Activated naive CD8-positive, alpha-beta T cell treated with anti-CD3 and anti-CD28 coated beads, Interleukin-2, amount 50 U/mL, for 24 hours (primary cell): Measurements from ENCODE around the gene NTSR1.

Source experiments
- ATAC-seq: fragments of 150-1000 bp; cut with Tn5 transposase; one replicate; pipeline ENCODE4 v1.10.0; 2021
- DNase-seq: peaks from one replicate; pipeline ENCODE4 v3.0.0; 2021
- H3K27ac Mint-ChIP-seq: one replicate; pipeline ENCODE4 v1.8.0; 2021; ENCODE audit warnings: mild to moderate bottlenecking, mixed read lengths
- H3K27me3 Mint-ChIP-seq: one replicate; pipeline ENCODE4 v1.8.0; 2021; ENCODE audit warnings: mixed read lengths
- H3K36me3 Mint-ChIP-seq: one replicate; pipeline ENCODE4 v1.8.0; 2021; ENCODE audit warnings: low read depth, mixed read lengths
- H3K4me1 Mint-ChIP-seq: one replicate; pipeline ENCODE4 v1.8.0; 2021; ENCODE audit warnings: mixed read lengths
- H3K4me3 Mint-ChIP-seq: one replicate; pipeline ENCODE4 v1.8.0; 2021; ENCODE audit warnings: mild to moderate bottlenecking, moderate library complexity, mixed read lengths
- H3K9me3 Mint-ChIP-seq: one replicate; pipeline ENCODE4 v1.8.0; 2021; ENCODE audit warnings: mixed read lengths

Gene NTSR1

GRCh38 chr20:62738025-62738881 is 29.6 kb downstream of the NTSR1 start:
- ATAC-seq, result no peak
- peaks cover 2% of the 10 kb centered on the region for H3K27me3 Mint-ChIP-seq
- DNase-seq, result no peak
- H3K27ac Mint-ChIP-seq, result no peak overlapping the region
- H3K4me3 Mint-ChIP-seq, result no peak overlapping the region
- no peaks in the 10 kb centered on the region for H3K36me3 Mint-ChIP-seq
- H3K9me3 Mint-ChIP-seq, result no peaks in the 10 kb centered on the region
- H3K4me1 Mint-ChIP-seq, result peaks cover 42% of the 10 kb centered on the region

DNA sequence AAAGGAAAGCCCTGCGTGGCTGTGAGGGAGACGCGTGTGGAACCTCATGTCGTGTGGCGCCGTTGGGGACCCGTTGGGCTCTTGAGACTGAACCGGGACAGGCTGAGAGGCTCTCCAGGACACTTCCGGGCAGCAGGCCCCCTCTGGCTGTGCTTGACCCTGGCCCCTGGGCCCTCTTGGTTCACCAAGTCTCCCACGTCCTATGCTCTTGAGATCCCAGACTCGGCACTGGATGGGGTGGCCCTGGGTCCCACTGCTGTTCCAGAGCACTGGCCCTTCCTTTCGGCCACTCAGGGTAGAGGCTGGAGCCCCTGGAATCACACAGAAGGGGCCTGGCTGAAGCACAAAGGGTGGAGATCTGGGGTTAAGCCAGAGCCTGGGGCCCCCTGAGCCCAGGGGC is 30.4 kb downstream of the NTSR1 start:
- DNase-seq, result no peak
- H3K27me3 Mint-ChIP-seq, result no peaks in the 10 kb centered on the region
- H3K27ac Mint-ChIP-seq, result no peak overlapping the region
- no peak for ATAC-seq
- no peaks in the 10 kb centered on the region for H3K9me3 Mint-ChIP-seq
- H3K36me3 Mint-ChIP-seq, result no peaks in the 10 kb centered on the region
- peaks cover 42% of the 10 kb centered on the region for H3K4me1 Mint-ChIP-seq
- no peak overlapping the region for H3K4me3 Mint-ChIP-seq

- peak; percentile 21 for ATAC-seq
- Mint-ChIP-seq H3K9me3 (no peaks in the 10 kb centered on the region), H3K4me1 (peaks cover 42% of the 10 kb centered on the region), H3K36me3 (no peaks in the 10 kb centered on the region), H3K4me3 (peak overlapping the region; percentile 73), H3K27me3 (no peaks in the 10 kb centered on the region), H3K27ac (peak overlapping the region; percentile 84)
- peak; percentile 45 for DNase-seq
Observed at GRCh38 chr20:62739581-62740285, 31.1 kb downstream of the NTSR1 start.

DNA sequence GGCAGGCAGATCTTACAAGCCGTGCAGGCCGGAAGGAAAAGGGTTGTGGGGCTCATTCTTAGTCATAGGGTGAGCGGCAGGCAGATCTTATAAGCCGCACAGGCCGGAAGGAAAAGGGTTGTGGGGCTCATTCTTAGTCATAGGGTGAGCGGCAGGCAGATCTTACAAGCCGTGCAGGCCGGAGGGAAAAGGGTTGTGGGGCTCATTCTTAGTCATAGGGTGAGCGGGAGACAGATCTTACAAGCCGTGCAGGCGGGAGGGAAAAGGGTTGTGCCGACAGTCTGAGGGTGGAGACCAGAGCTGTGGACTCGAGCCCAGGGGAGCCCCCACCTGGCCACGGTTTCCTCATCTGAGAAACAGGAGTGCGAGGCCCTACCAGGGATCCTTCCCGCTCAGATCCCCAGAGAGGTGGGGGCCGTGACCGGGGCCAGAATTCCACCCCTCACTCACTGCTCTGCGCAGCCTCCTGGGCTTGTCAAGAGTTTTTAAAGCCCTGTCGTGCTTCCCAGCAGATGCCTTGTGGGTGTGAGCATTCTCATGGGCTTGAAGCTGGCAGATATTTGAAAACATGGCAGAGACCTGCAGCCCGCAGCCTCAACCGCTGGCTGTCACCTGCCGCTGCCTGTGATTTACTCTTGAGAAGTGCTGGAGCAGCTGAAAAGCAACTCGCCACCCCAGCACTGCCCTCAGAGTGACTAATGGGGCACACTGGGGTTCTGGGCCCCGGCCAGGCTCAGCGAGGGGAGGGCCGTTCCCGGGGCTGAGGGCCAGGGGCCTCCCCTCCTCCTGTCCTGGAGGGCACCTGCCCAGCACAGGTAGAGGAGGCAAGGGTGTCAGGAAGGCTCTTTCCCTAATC is 31.9 kb downstream of the NTSR1 start:
- peak; percentile 81 for ATAC-seq
- Mint-ChIP-seq H3K27me3 (peaks cover 5% of the 10 kb centered on the region), H3K27ac (peak overlapping the region; percentile 84), H3K4me1 (peaks cover 41% of the 10 kb centered on the region), H3K4me3 (peak overlapping the region; percentile 73), H3K9me3 (no peaks in the 10 kb centered on the region), H3K36me3 (no peaks in the 10 kb centered on the region)
- DNase-seq, result peak; percentile 73

DNA sequence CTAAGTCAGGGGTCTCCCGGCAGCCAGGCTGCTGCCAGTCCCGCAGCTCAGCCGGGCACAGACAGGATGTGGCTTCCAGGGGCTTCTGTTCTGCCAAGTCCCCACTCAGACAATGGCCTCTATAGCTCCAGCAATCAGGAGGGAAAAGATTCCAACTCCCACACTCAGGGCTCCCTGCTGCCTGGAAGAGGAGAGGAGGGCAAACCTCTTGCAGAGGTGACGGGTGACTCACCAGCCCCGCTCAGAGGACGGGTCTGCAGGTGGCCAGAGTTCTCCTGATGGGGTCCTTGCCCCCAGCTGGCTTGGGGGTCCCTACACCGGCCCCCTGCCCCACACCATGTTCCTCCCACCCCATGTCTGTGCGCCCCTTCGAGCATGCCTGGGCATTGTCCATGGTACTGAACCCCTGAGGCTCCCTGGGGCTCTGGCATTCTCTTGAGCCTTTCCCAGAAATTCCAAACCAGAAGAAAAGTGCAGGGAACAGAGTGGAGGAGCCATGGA is 32.6 kb downstream of the NTSR1 start:
- H3K4me3 Mint-ChIP-seq, result no peak overlapping the region
- H3K36me3 Mint-ChIP-seq, result no peaks in the 10 kb centered on the region
- no peak overlapping the region for H3K27ac Mint-ChIP-seq
- DNase-seq (no peak), ATAC-seq (no peak)
- peaks cover 37% of the 10 kb centered on the region for H3K4me1 Mint-ChIP-seq
- H3K27me3 Mint-ChIP-seq, result peaks cover 5% of the 10 kb centered on the region
- no peaks in the 10 kb centered on the region for H3K9me3 Mint-ChIP-seq

DNA sequence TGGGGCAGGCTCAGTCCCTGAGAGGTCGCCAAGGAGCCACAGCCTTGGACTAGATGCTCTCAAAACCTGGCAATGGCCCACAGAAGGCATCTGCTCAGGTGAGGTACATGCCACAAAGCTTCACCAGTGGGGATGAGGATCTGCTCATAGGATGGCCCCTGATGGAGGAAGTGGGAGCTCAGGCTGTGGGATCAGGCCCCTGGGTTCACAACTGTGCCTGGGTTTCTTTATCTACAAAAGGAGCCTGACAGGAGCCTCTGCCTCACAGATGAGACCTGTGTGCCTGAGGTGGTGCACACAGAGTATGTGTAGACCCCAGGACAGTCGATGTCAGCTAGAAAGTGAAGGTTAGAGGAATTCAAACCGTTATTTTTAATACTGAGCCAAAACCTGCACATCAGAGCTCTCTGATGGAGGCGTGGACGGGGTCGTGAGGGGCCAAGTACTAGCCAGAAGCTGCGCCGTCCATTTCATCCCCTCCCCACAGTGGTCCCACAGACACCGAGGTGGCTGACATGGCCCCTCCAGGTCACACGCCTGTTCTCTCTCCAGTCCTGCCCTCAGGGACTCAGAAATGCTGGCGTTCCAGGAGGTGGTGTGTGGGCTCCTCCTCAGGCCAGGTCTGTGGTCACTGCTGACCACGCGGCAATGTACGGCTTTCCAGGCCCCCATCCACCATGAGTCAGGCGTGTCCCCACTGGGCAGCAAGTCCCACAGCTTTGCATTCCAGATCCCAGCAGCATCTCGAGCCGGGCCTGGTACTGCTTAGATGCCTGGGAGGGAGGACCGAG is 33.3 kb downstream of the NTSR1 start:
- no peak for DNase-seq
- Mint-ChIP-seq H3K27me3 (peaks cover 5% of the 10 kb centered on the region), H3K4me1 (peaks cover 33% of the 10 kb centered on the region), H3K36me3 (no peaks in the 10 kb centered on the region), H3K27ac (no peak overlapping the region), H3K9me3 (no peaks in the 10 kb centered on the region), H3K4me3 (no peak overlapping the region)
- ATAC-seq, result no peak

- H3K9me3 Mint-ChIP-seq, result no peaks in the 10 kb centered on the region
- H3K4me3 Mint-ChIP-seq, result no peak overlapping the region
- H3K27ac Mint-ChIP-seq, result no peak overlapping the region
- no peak for DNase-seq
- ATAC-seq, result no peak
- H3K27me3 Mint-ChIP-seq, result peaks cover 5% of the 10 kb centered on the region
- H3K4me1 Mint-ChIP-seq, result peaks cover 31% of the 10 kb centered on the region
- H3K36me3 Mint-ChIP-seq, result no peaks in the 10 kb centered on the region
Observed at GRCh38 chr20:62742550-62742949, 33.9 kb downstream of the NTSR1 start.

DNA sequence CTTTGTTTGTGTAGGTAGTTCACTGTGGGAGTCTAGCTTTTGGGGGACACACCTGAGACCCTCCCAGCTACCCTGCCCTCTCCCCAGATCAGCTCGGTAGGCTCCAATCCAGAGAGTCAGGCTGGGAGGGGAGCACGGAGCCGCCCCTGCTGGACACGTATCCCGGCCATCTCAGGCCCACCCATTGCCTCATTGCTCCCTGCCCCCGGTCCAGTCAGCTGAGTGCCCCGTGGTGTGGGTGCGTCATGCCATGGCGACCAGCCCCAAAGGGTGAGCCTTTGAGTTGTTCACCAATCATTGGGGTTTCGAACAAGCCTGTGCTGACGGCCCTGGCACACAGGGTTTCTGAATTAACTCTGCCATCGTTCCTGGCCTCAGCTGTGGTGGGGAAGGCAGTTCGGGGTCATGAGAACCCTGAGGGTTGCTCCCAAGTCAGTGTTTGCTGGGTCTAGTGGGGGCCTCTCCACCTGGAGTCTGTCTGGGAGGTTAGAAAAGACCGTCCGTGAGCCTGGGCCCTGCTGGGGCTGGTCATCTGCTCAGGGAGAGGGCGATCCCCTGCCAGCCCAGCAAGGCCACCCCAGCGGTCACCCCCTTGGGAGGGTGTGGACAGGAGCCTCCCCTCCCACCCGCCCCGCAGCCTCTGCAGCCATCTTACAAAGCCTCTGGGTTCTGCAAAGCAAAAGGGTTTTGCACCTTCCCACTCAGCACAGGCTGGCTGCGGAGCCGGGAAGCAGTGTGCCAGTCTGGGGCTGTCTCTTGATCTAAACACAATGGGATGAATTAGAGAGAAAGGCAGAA is 34.5 kb downstream of the NTSR1 start:
- ATAC-seq (no peak), DNase-seq (no peak)
- H3K4me1 Mint-ChIP-seq, result peaks cover 31% of the 10 kb centered on the region
- no peak overlapping the region for H3K4me3 Mint-ChIP-seq
- H3K27ac Mint-ChIP-seq, result no peak overlapping the region
- no peaks in the 10 kb centered on the region for H3K36me3 Mint-ChIP-seq
- H3K9me3 Mint-ChIP-seq, result no peaks in the 10 kb centered on the region
- peaks cover 5% of the 10 kb centered on the region for H3K27me3 Mint-ChIP-seq

GRCh38 chr20:62743777-62744317 is 35.2 kb downstream of the NTSR1 start:
- ATAC-seq (no peak), DNase-seq (no peak)
- no peak overlapping the region for H3K27ac Mint-ChIP-seq
- H3K9me3 Mint-ChIP-seq, result no peaks in the 10 kb centered on the region
- no peaks in the 10 kb centered on the region for H3K36me3 Mint-ChIP-seq
- H3K4me3 Mint-ChIP-seq, result no peak overlapping the region
- peaks cover 31% of the 10 kb centered on the region for H3K4me1 Mint-ChIP-seq
- H3K27me3 Mint-ChIP-seq, result peaks cover 5% of the 10 kb centered on the region

- ATAC-seq (no peak), DNase-seq (no peak)
- no peak overlapping the region for H3K4me3 Mint-ChIP-seq
- no peaks in the 10 kb centered on the region for H3K36me3 Mint-ChIP-seq
- no peak overlapping the region for H3K27ac Mint-ChIP-seq
- no peaks in the 10 kb centered on the region for H3K9me3 Mint-ChIP-seq
- peaks cover 24% of the 10 kb centered on the region for H3K4me1 Mint-ChIP-seq
- peaks cover 5% of the 10 kb centered on the region for H3K27me3 Mint-ChIP-seq
Observed at GRCh38 chr20:62744741-62745191, 36.1 kb downstream of the NTSR1 start.

DNA sequence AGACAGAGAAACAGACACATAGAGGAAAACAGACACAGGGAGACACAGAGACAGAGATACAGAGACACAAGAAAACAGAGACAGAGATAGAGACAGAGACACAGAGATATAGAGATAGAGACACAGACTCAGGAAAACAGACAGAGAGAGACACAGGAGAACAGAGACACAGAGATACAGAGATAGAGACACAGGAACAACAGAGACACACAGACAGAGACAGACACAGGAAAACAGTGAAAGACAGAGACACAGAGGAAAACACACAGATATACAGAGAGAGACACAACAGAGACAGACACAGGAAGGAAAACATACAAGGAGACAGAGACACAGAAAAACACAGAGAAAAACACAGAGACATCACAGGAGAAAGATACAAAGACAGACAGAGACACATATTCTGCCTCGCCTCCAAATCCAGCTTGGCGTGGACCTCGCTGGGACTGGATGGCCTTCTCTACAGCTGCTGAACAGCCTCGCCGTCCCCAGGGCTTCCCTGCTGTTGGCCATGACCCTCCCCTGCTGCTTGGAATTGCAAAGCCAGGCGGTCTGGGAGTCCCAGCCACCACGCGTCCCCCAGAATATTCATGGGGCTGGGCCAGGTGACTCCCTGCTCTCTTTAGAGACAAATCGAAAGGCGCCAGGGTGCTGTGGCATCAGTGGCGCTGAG is 36.8 kb downstream of the NTSR1 start:
- Mint-ChIP-seq H3K4me1 (peaks cover 18% of the 10 kb centered on the region), H3K36me3 (no peaks in the 10 kb centered on the region), H3K4me3 (no peak overlapping the region), H3K27ac (no peak overlapping the region), H3K9me3 (no peaks in the 10 kb centered on the region), H3K27me3 (peaks cover 5% of the 10 kb centered on the region)
- no peak for ATAC-seq
- DNase-seq, result no peak

- no peaks in the 10 kb centered on the region for H3K9me3 Mint-ChIP-seq
- H3K27me3 Mint-ChIP-seq, result peaks cover 5% of the 10 kb centered on the region
- DNase-seq, result no peak
- H3K27ac Mint-ChIP-seq, result no peak overlapping the region
- no peaks in the 10 kb centered on the region for H3K36me3 Mint-ChIP-seq
- ATAC-seq, result no peak
- peaks cover 14% of the 10 kb centered on the region for H3K4me1 Mint-ChIP-seq
- H3K4me3 Mint-ChIP-seq, result no peak overlapping the region
Observed at GRCh38 chr20:62745952-62746288, 37.3 kb downstream of the NTSR1 start.

DNA sequence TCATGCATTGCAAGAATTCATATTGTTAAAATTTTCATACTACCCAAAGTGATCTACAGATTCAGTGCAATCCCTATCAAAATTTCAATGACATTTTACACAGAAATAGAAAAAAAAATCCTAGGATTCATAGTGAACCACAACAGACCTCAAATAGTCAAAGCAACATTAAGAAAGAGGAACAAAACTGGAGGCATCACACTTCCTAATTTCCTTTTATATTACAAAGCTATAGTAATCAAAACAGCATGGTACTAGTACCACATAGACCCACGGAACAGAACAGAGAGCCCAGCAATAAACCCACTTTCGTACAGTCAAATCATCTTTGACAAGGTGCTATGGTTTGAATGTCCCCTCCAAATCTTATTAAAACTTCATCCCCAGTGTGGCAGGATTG is 39.7 kb downstream of the NTSR1 start:
- Mint-ChIP-seq H3K9me3 (no peaks in the 10 kb centered on the region), H3K27ac (no peak overlapping the region), H3K4me3 (no peak overlapping the region), H3K27me3 (peaks cover 8% of the 10 kb centered on the region), H3K36me3 (no peaks in the 10 kb centered on the region), H3K4me1 (peaks cover 5% of the 10 kb centered on the region)
- no peak for ATAC-seq
- DNase-seq, result no peak
